Neural cell (in vitro differentiated cells): ENCODE data around the gene SAG.

Experiments used
- EP300 ChIP-seq: fragments of 450-650 bp; conservative IDR thresholded peaks from 2 replicates; pipeline ENCODE4 v1.6.1; 2014; ENCODE audit warnings: antibody characterized with exemption, mild to moderate bottlenecking, moderate library complexity; ENCODE audit not compliant: poor library complexity, severe bottlenecking
- EZH2 ChIP-seq: fragments of 200-600, 300-800 bp; shearing (Covaris generic), sonication (generic); IDR thresholded peaks from 2 replicates; pipeline ENCODE4 v1.6.1; 2014; ENCODE audit warnings: antibody characterized with exemption, low read length, borderline replicate concordance, mild to moderate bottlenecking; ENCODE audit not compliant: insufficient read depth, poor library complexity, severe bottlenecking

DNA sequence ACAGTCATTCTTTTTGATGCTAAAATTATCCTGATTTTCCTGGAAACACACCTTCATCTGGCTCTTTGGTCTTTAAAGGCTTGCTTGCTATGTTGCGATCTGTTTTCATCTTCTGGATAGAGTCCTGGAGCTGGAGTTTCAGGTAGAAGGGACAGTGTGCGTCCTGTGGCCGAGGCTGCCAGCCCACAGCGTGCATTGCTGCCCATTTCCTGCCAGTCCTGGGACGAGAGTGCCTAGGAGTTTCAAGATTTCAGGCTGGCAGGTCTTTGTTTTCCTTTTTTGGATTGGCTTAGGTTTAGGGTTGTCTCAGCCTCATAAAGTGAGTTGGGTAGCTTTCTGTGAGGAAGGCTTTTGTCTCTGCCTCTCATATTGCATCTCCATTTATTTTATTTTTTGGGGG lies 61.1 kb downstream of the SAG start:
- TF ChIP-seq EP300 = no peak
- no peak for TF ChIP-seq EZH2
